ENCODE results near the gene TRIM58.

TRIM58 gene

DNA sequence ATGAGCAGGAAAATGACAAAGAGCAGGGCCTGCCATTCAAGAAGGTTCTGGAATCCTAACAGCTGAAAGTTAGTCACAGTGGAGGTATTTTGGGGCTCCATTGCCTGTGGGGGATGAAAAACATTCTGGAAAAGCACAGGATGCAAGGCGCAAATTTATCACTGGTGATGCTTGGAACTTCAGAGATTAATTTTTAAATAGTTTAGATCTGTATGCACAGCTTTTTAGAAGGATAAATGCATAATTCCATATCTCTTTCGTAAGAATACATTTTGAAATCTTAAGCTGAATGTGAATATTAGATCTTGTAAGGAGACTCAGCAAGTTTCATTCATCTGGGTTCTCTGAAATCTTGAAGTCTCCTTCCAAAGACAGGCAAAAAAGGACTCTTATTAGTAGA, 15.2 kb upstream of the TRIM58 start, which contains the start of gene OR11L1:
OR11L1 (minus strand) TSS at position 101 of the 400 bp plus-strand sequence; CDS start at position 101, 0 bp downstream.
- no CpG with 5 or more reads among the region's 2 CpGs for WGBS (ENCODE audit: extremely low coverage, insufficient coverage, insufficient read length)
- Histone ChIP-seq H3K23ac (ENCODE audit: low read length) (no peak within 1 kb of the TSS), H3K4me1 (ENCODE audit: control insufficient read depth in 1 of 2, insufficient read depth in 2 of 2, low read length in 2 of 2) (peaks cover 0 to 3% of the 10 kb centered on the region in 2 experiments), H3K36me3 (ENCODE audit: control insufficient read depth in 1 of 2, insufficient read depth in 2 of 2, low read length in 2 of 2) (no peaks in the 10 kb centered on the region), H2BK5ac (ENCODE audit: low read depth, low read length, poor library complexity) (no peak within 1 kb of the TSS), H2BK120ac (ENCODE audit: insufficient read depth, low read length, poor library complexity) (no peak within 1 kb of the TSS), H3K27me3 (ENCODE audit: insufficient read depth, low read length) (no peaks in the 10 kb centered on the region), H3K18ac (ENCODE audit: low read length) (no peak within 1 kb of the TSS), H2BK12ac (ENCODE audit: low read length) (no peak within 1 kb of the TSS), H3K27ac (ENCODE audit: low read depth, low read length) (no peak within 1 kb of the TSS), H2AFZ (ENCODE audit: insufficient read depth, low read length, poor library complexity) (no peak within 1 kb of the TSS), H4K8ac (ENCODE audit: low read depth, low read length) (no peak within 1 kb of the TSS), H3K79me1 (ENCODE audit: low read length) (no peaks in the 10 kb centered on the region), H3K79me2 (ENCODE audit: control insufficient read depth, insufficient read depth, low read length, poor library complexity) (no peaks in the 10 kb centered on the region), H3K4me3 (ENCODE audit: low read depth, low read length) (no peak within 1 kb of the TSS), H3K9me3 (ENCODE audit: insufficient read depth, low read depth, low read length) (peaks cover 5% of the 10 kb centered on the region), H3K4me2 (ENCODE audit: low read length) (no peak within 1 kb of the TSS), H4K12ac (ENCODE audit: low read depth, low read length) (no peak within 1 kb of the TSS), H2AK5ac (ENCODE audit: low read length) (no peak within 1 kb of the TSS), H3K4ac (ENCODE audit: low read depth, low read length) (no peak within 1 kb of the TSS), H4K91ac (ENCODE audit: low read depth, low read length) (no peak within 1 kb of the TSS), H3K14ac (ENCODE audit: low read length) (no peak within 1 kb of the TSS), H3K9ac (ENCODE audit: low read length) (no peak within 1 kb of the TSS)
- no peak for DNase-seq

DNA sequence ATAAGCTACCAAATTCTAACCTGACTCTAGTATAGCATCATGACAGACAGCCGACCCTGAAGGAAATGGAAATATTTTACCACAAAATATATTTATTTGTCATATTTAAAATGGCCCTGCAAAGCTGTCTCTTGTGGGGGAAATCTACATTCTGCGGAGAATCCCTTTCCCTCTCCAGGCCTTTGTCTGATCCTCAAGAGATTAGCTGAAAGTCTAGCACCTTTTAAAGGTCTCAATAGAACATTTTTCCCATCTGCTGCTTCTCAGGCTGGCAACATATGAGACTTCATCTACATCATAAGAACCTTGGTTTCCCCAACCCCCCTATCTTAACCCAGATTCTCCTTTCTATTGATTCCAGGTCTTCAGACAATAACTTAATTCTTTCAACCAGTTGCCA, 13.6 kb upstream of the TRIM58 start:
- Histone ChIP-seq H3K23ac (ENCODE audit: low read length) (no peak overlapping the region), H3K9me3 (ENCODE audit: insufficient read depth, low read depth, low read length) (peaks cover 5% of the 10 kb centered on the region), H3K4ac (ENCODE audit: low read depth, low read length) (no peak overlapping the region), H3K79me1 (ENCODE audit: low read length) (no peaks in the 10 kb centered on the region), H4K91ac (ENCODE audit: low read depth, low read length) (no peak overlapping the region), H4K8ac (ENCODE audit: low read depth, low read length) (no peak overlapping the region), H3K36me3 (ENCODE audit: control insufficient read depth in 1 of 2, insufficient read depth in 2 of 2, low read length in 2 of 2) (no peaks in the 10 kb centered on the region), H2BK12ac (ENCODE audit: low read length) (no peak overlapping the region), H2BK120ac (ENCODE audit: insufficient read depth, low read length, poor library complexity) (no peak overlapping the region), H2AK5ac (ENCODE audit: low read length) (no peak overlapping the region), H4K12ac (ENCODE audit: low read depth, low read length) (no peak overlapping the region), H3K4me1 (ENCODE audit: control insufficient read depth in 1 of 2, insufficient read depth in 2 of 2, low read length in 2 of 2) (peaks cover 0 to 3% of the 10 kb centered on the region in 2 experiments), H3K9ac (ENCODE audit: low read length) (no peak overlapping the region), H2BK5ac (ENCODE audit: low read depth, low read length, poor library complexity) (no peak overlapping the region), H3K18ac (ENCODE audit: low read length) (no peak overlapping the region), H2AFZ (ENCODE audit: insufficient read depth, low read length, poor library complexity) (no peak overlapping the region), H3K14ac (ENCODE audit: low read length) (no peak overlapping the region), H3K79me2 (ENCODE audit: control insufficient read depth, insufficient read depth, low read length, poor library complexity) (no peaks in the 10 kb centered on the region), H3K27ac (ENCODE audit: low read depth, low read length) (no peak overlapping the region), H3K4me3 (ENCODE audit: low read depth, low read length) (no peak overlapping the region), H3K4me2 (ENCODE audit: low read length) (no peak overlapping the region), H3K27me3 (ENCODE audit: insufficient read depth, low read length) (no peaks in the 10 kb centered on the region)
- no CpG with 5 or more reads among the region's 2 CpGs for WGBS (ENCODE audit: extremely low coverage, insufficient coverage, insufficient read length)
- no peak for DNase-seq

DNA sequence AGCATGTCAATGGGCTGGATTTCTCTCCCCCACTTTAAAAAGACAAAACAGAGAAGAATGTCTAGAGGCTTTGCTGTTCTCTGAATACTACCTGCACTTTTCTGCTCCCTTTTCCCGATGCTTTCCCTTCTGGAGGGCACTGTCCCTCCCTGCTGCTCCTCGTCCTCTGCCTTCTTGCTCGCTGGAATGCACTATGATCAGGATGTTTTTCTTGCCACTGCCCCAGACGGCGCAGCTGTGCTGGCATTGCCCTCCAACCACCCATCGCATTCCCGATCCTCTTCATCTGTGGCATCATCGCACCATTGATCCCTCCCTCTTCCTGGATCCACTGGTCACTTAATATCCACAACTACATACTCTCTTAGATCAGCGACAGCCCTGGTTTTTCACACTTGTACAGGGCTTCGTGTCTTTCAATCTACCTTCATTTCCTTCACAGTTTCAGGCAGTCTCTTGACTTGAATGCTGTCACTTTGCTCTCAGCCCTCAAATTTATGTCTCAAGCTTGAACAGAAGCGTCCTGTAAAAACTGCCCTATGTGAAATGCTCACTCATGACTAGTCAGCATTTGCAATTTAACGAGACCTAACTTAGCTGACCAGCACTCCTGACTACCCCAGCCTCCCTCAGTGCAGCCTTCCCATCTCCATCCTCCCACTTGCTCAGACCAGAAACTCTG, 11.8 kb upstream of the TRIM58 start:
- H3K4me1 ChIP-seq (ENCODE audit: control insufficient read depth in 1 of 2, insufficient read depth in 2 of 2, low read length in 2 of 2): peaks cover 0 to 3% of the 10 kb centered on the region in 2 experiments
- no peak overlapping the region for H4K8ac ChIP-seq (ENCODE audit: low read depth, low read length)
- H2AK5ac ChIP-seq (ENCODE audit: low read length): no peak overlapping the region
- H3K36me3 ChIP-seq (ENCODE audit: control insufficient read depth in 1 of 2, insufficient read depth in 2 of 2, low read length in 2 of 2): no peaks in the 10 kb centered on the region
- H2BK120ac ChIP-seq (ENCODE audit: insufficient read depth, low read length, poor library complexity): no peak overlapping the region
- H3K4me3 ChIP-seq (ENCODE audit: low read depth, low read length): no peak overlapping the region
- no peak overlapping the region for H4K91ac ChIP-seq (ENCODE audit: low read depth, low read length)
- no peak overlapping the region for H3K4ac ChIP-seq (ENCODE audit: low read depth, low read length)
- H3K18ac ChIP-seq (ENCODE audit: low read length): no peak overlapping the region
- DNase-seq: no peak
- H2AFZ ChIP-seq (ENCODE audit: insufficient read depth, low read length, poor library complexity): no peak overlapping the region
- no peak overlapping the region for H3K23ac ChIP-seq (ENCODE audit: low read length)
- no peak overlapping the region for H3K27ac ChIP-seq (ENCODE audit: low read depth, low read length)
- no peak overlapping the region for H4K12ac ChIP-seq (ENCODE audit: low read depth, low read length)
- H3K9me3 ChIP-seq (ENCODE audit: insufficient read depth, low read depth, low read length): peaks cover 5% of the 10 kb centered on the region
- H3K79me1 ChIP-seq (ENCODE audit: low read length): no peaks in the 10 kb centered on the region
- no peak overlapping the region for H3K9ac ChIP-seq (ENCODE audit: low read length)
- H3K14ac ChIP-seq (ENCODE audit: low read length): no peak overlapping the region
- no peak overlapping the region for H3K4me2 ChIP-seq (ENCODE audit: low read length)
- no peaks in the 10 kb centered on the region for H3K79me2 ChIP-seq (ENCODE audit: control insufficient read depth, insufficient read depth, low read length, poor library complexity)
- no peak overlapping the region for H2BK5ac ChIP-seq (ENCODE audit: low read depth, low read length, poor library complexity)
- no peak overlapping the region for H2BK12ac ChIP-seq (ENCODE audit: low read length)
- no peaks in the 10 kb centered on the region for H3K27me3 ChIP-seq (ENCODE audit: insufficient read depth, low read length)
- WGBS (ENCODE audit: extremely low coverage, insufficient coverage, insufficient read length): no CpG with 5 or more reads among the region's 12 CpGs

DNA sequence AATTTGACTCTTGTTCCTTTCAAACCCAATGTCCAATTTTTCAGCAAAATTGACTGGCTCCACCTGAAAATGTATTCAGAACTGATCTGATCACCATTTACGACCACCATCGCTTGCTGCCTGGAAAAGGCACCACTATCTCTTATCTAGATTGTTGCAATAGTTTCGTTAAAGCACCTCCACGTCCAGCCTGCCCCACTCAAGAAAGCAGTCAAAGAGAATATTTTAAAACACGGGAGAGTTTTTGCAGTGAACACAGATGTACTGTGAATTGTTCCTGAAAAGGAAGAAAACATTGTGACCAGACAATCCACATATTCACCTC, 11.3 kb upstream of the TRIM58 start:
- Histone ChIP-seq H3K4me3 (ENCODE audit: low read depth, low read length) (no peak overlapping the region), H3K4me2 (ENCODE audit: low read length) (no peak overlapping the region), H2BK12ac (ENCODE audit: low read length) (no peak overlapping the region), H3K27me3 (ENCODE audit: insufficient read depth, low read length) (no peaks in the 10 kb centered on the region), H3K9ac (ENCODE audit: low read length) (no peak overlapping the region), H3K14ac (ENCODE audit: low read length) (no peak overlapping the region), H2AFZ (ENCODE audit: insufficient read depth, low read length, poor library complexity) (no peak overlapping the region), H2AK5ac (ENCODE audit: low read length) (no peak overlapping the region), H3K4me1 (ENCODE audit: control insufficient read depth in 1 of 2, insufficient read depth in 2 of 2, low read length in 2 of 2) (peaks cover 0 to 3% of the 10 kb centered on the region in 2 experiments), H3K23ac (ENCODE audit: low read length) (no peak overlapping the region), H3K27ac (ENCODE audit: low read depth, low read length) (no peak overlapping the region), H3K79me1 (ENCODE audit: low read length) (no peaks in the 10 kb centered on the region), H4K91ac (ENCODE audit: low read depth, low read length) (no peak overlapping the region), H2BK5ac (ENCODE audit: low read depth, low read length, poor library complexity) (no peak overlapping the region), H3K36me3 (ENCODE audit: control insufficient read depth in 1 of 2, insufficient read depth in 2 of 2, low read length in 2 of 2) (no peaks in the 10 kb centered on the region), H2BK120ac (ENCODE audit: insufficient read depth, low read length, poor library complexity) (no peak overlapping the region), H3K18ac (ENCODE audit: low read length) (no peak overlapping the region), H4K8ac (ENCODE audit: low read depth, low read length) (no peak overlapping the region), H4K12ac (ENCODE audit: low read depth, low read length) (no peak overlapping the region), H3K4ac (ENCODE audit: low read depth, low read length) (no peak overlapping the region), H3K9me3 (ENCODE audit: insufficient read depth, low read depth, low read length) (peaks cover 5% of the 10 kb centered on the region), H3K79me2 (ENCODE audit: control insufficient read depth, insufficient read depth, low read length, poor library complexity) (no peaks in the 10 kb centered on the region)
- WGBS (ENCODE audit: extremely low coverage, insufficient coverage, insufficient read length): no CpG with 5 or more reads among the region's 5 CpGs
- DNase-seq: no peak

Data from trophoblast cell (in vitro differentiated cells and primary cell).